ENCODE results near the gene PIAS1.
"Not testable (repeated sequence)": the region's sequence is repeated elsewhere in the genome, so short reads cannot be mapped to it uniquely, and the experiment has no call there.

PIAS1 gene

GRCh38 chr15:68129072-68129471 is 75.0 kb downstream of the PIAS1 start:
- no peak for DNase-seq

- DNase-seq, result no peak
These were observed 76.7 kb downstream of the PIAS1 start for GRCh38 chr15:68130851-68131250.

- no peak for DNase-seq
These were observed 83.0 kb downstream of the PIAS1 start for GRCh38 chr15:68137096-68137495.

- no peak for DNase-seq
These were observed 89.0 kb downstream of the PIAS1 start for GRCh38 chr15:68143129-68143528.

- no peak for DNase-seq
These were observed 89.7 kb downstream of the PIAS1 start for GRCh38 chr15:68143785-68144184.

GRCh38 chr15:68145706-68146105 is 91.6 kb downstream of the PIAS1 start:
- DNase-seq, result no peak

- DNase-seq, result no peak
These were observed 93.9 kb downstream of the PIAS1 start for GRCh38 chr15:68148039-68148438.

GRCh38 chr15:68149059-68149458 is 94.9 kb downstream of the PIAS1 start:
- no peak for DNase-seq

- no peak for DNase-seq
These were observed 96.1 kb downstream of the PIAS1 start for GRCh38 chr15:68150187-68150586.

- DNase-seq, result no peak
These were observed 97.2 kb downstream of the PIAS1 start for GRCh38 chr15:68151277-68151676.

- DNase-seq, result no peak
These were observed 98.2 kb downstream of the PIAS1 start for GRCh38 chr15:68152342-68152741.

GRCh38 chr15:68154923-68155559 is 100.9 kb downstream of the PIAS1 start:
- DNase-seq, result peak; percentile 12 to 60

- DNase-seq, result no peak
These were observed 103.0 kb downstream of the PIAS1 start for GRCh38 chr15:68157074-68157473.

- no peak for DNase-seq
These were observed 104.0 kb downstream of the PIAS1 start for GRCh38 chr15:68158046-68158628.

- DNase-seq, result no peak
These were observed 109.1 kb downstream of the PIAS1 start for GRCh38 chr15:68163191-68163590.

- DNase-seq, result no peak
These were observed 112.7 kb downstream of the PIAS1 start for GRCh38 chr15:68166847-68167246.

GRCh38 chr15:68172037-68172436 is 117.9 kb downstream of the PIAS1 start:
- DNase-seq, result not testable (repeated sequence)

- no peak for DNase-seq
These were observed 119.0 kb downstream of the PIAS1 start for GRCh38 chr15:68173119-68173518.

- DNase-seq, result no peak
These were observed 121.4 kb downstream of the PIAS1 start for GRCh38 chr15:68175526-68175925.

GRCh38 chr15:68176601-68177000 is 122.5 kb downstream of the PIAS1 start:
- no peak for DNase-seq

GRCh38 chr15:68177742-68178141 is 123.6 kb downstream of the PIAS1 start:
- no peak for DNase-seq

GRCh38 chr15:68183616-68184315 is 129.7 kb downstream of the PIAS1 start:
- DNase-seq, result no peak

- no peak for DNase-seq
These were observed 130.7 kb downstream of the PIAS1 start for GRCh38 chr15:68184616-68185480.
